Measurements from ENCODE around the gene SUV39H1. TPM values are rescaled to one million over a fixed set of nuclear protein-coding genes. Genes with fewer than 3 reads are reported as not detected.

The SUV39H1 gene
- total and polyA plus RNA-seq, 9 of the 15 experiments (the other 6 are each of a cell fraction or from before 2014, with no cell fraction given), result 4.7 to 34.7 (median 17.9) TPM

GRCh38 chrX:48676893-48677270 is 19.7 kb upstream of the SUV39H1 start:
- whole genome bisulfite sequencing (ENCODE audit: insufficient coverage, low coverage, missing lambda C conversion rate), result 0% methylated on average over 4 of the region's 9 CpGs
- TF ChIP-seq NKRF (IDR thresholded peaks at IDR 0.05; ENCODE audit: borderline replicate concordance) (0 out of 2 replicates have a peak, but pooled peaks have one; percentile 4), ZSCAN32 (CRISPR knock-in tag; IDR thresholded peaks at IDR 0.05) (no peak), FOXM1 (IDR thresholded peaks at IDR 0.05; ENCODE audit: low read depth) (no peak), FOXM1 (CRISPR knock-in tag; IDR thresholded peaks at IDR 0.05; ENCODE audit: low read depth) (0 out of 2 replicates have a peak, but pooled peaks have one; percentile 21), GABPB1 (CRISPR knock-in tag; IDR thresholded peaks at IDR 0.05) (peak; percentile 9; the same call in 1 of the 2 replicates), LCOR (CRISPR knock-in tag; IDR thresholded peaks at IDR 0.05) (no peak), ZNF347 (CRISPR knock-in tag; IDR thresholded peaks at IDR 0.05; ENCODE audit: low read depth) (no peak), RBBP5 (IDR thresholded peaks at IDR 0.05; ENCODE audit: borderline replicate concordance, insufficient read depth, low read length, poor library complexity, severe bottlenecking) (no peak)

More at GRCh38 chrX:48676893-48677270, 19.7 kb upstream of the SUV39H1 start:
- Histone ChIP-seq H3K4me2 (ENCODE audit: insufficient read depth, low read length) (peak overlapping the region; percentile 91), H3K4me3 (peak overlapping the region; percentile 88), H3K27ac (ENCODE audit: extremely low read depth, low read depth, low read length) (peak overlapping the region; percentile 89), H3K79me2 (ENCODE audit: control insufficient read depth, insufficient read depth, low read length) (peaks cover 16% of the 10 kb centered on the region), H3K9me1 (ENCODE audit: control insufficient read depth, insufficient read depth, low read length) (no peaks in the 10 kb centered on the region), H3K27me3 (ENCODE audit: control insufficient read depth in 2 of 2, insufficient read depth in 2 of 2, low read length in 2 of 2) (no peaks in the 10 kb centered on the region), H2AFZ (ENCODE audit: low read depth, low read length) (peak overlapping the region; percentile 85), H3K4me1 (replicated peaks in 1 of 2; ENCODE audit: control insufficient read depth in 2 of 2, insufficient read depth in 2 of 2, low read length in 2 of 2) (peaks cover 25 to 26% of the 10 kb centered on the region in 2 experiments; a peak in 4 of 5 replicates), H3K9ac (ENCODE audit: insufficient read depth in 1 of 2, low read depth in 2 of 2, low read length in 2 of 2) (peak overlapping the region; percentile 87 to 96), H3K9me3 (replicated peaks; ENCODE audit: control insufficient read depth, insufficient read depth, low read depth, low read length) (no peaks in the 10 kb centered on the region), H3K36me3 (ENCODE audit: control insufficient read depth, insufficient read depth, low read length) (no peaks in the 10 kb centered on the region), H4K20me1 (replicated peaks; ENCODE audit: control insufficient read depth, insufficient read depth, low read length) (no peaks in the 10 kb centered on the region)
- BruUV-seq (replicated peaks), result no TSS peak
- peak in 1 of 4 experiments; percentile 31 for DNase-seq (ENCODE audit: extremely low read depth in 1 of 4, low spot score in 3 of 4)
- POLR2A ChIA-PET, result interaction anchor here (0.6 to 1.6 kb wide), 4 partner anchors 9 to 493 kb away, joined by 3 to 4 read pairs (median 3); no protein-coding TSS in a partner anchor
- ATAC-seq, result peak; percentile 8
- intact Hi-C loops (cut with micrococcal nuclease) (loop anchor here (5.0 kb wide), 1 partner anchor 80 kb away; the partner anchor contains the start of gene WDR13), in situ Hi-C loops (cut with MboI) (no loop called here)
- no peak for FAIRE-seq
- CTCF ChIA-PET (ENCODE audit: low intra/inter-chr PET ratio), result no interaction called here

All from K562 (cell line).